Muscle layer of duodenum (tissue), 2 donors: Measurements from ENCODE around the gene PAPLN.

Experiments
- H3K27ac ChIP-seq: one replicate; pipeline ENCODE4 v1.7.0; 2013; ENCODE audit warnings: mild to moderate bottlenecking, low read length
- H3K27me3 ChIP-seq: one replicate; pipeline ENCODE4 v1.7.0; 2013; ENCODE audit warnings: low read depth, mild to moderate bottlenecking, control low read depth, low read length
- H3K36me3 ChIP-seq, 2 donors: one replicate each; pipeline ENCODE4 v1.7.0; 2013; ENCODE audit warnings: low read length in 2 of 2, control low read depth in 1 of 2, mild to moderate bottlenecking in 1 of 2; ENCODE audit not compliant: insufficient read depth in 2 of 2, control insufficient read depth in 1 of 2
- H3K4me1 ChIP-seq, 2 donors: one replicate each; pipeline ENCODE4 v1.7.0; 2013; ENCODE audit warnings: low read length in 2 of 2, mild to moderate bottlenecking in 2 of 2, control low read depth in 1 of 2, moderate library complexity in 1 of 2; ENCODE audit not compliant: insufficient read depth in 2 of 2, control insufficient read depth in 1 of 2
- H3K4me3 ChIP-seq, 2 donors: one replicate each; pipeline ENCODE4 v1.7.0; 2013; ENCODE audit warnings: low read length in 2 of 2, low read depth in 1 of 2, mild to moderate bottlenecking in 1 of 2
- H3K9me3 ChIP-seq, 2 donors: one replicate each; pipeline ENCODE4 v1.7.0; 2013; ENCODE audit warnings: low read length in 2 of 2, control low read depth in 1 of 2, mild to moderate bottlenecking in 1 of 2; ENCODE audit not compliant: control insufficient read depth in 1 of 2
- donor health status: healthy.

PAPLN gene

GRCh38 chr14:73280903-73281302 is 43.6 kb downstream of the PAPLN start:
- Histone ChIP-seq H3K4me3 (no peak overlapping the region), H3K27me3 (no peaks in the 10 kb centered on the region), H3K4me1 (no peaks in the 10 kb centered on the region), H3K36me3 (peaks cover 64 to 73% of the 10 kb centered on the region in 2 donors), H3K27ac (no peak overlapping the region), H3K9me3 (no peaks in the 10 kb centered on the region)

DNA sequence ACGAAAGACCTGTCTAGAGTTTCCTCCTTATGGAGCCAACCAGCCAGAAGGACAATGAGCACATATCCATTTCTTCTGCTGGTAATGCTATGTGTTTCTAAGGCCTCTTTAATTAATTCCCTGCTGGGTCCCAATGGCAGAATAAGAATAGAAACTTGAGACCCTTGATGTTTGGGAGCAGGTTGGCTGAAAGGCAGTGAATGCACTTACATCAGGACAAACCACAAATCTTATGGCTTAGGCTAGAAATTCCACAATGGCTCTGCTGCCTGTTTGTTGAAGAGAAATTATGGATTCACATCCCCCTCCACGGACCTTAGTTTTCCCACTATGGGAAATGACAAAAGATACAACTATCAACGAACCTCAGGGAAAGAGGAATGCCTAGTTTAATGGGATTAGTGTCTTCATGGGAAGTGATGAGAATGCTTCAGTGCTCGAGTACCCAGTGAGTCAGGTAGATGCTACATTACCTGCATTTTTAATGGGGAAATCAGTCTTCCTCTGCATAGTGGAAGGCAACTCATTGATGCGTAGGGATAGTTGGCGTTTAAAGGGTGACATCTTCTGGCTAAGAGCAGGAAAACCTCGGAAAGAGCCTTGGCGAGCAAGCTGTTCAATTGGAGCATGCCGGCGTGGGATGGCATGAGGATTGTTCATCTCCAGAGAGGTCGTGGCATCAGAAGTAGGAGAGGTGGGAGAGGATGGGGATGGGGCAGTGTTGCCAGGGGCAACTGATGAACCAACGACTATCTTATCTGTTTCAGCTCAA is 46.5 kb downstream of the PAPLN start:
- no peak overlapping the region for H3K4me3 ChIP-seq
- peaks cover 59% of the 10 kb centered on the region in 2 donors for H3K36me3 ChIP-seq
- no peak overlapping the region for H3K27ac ChIP-seq
- H3K4me1 ChIP-seq: no peaks in the 10 kb centered on the region
- H3K9me3 ChIP-seq: no peaks in the 10 kb centered on the region
- no peaks in the 10 kb centered on the region for H3K27me3 ChIP-seq

GRCh38 chr14:73285979-73286378 is 48.7 kb downstream of the PAPLN start:
- H3K36me3 ChIP-seq: peaks cover 49 to 51% of the 10 kb centered on the region in 2 donors

GRCh38 chr14:73286598-73286997 is 49.3 kb downstream of the PAPLN start:
- Histone ChIP-seq H3K4me3 (no peak overlapping the region), H3K27ac (no peak overlapping the region), H3K27me3 (no peaks in the 10 kb centered on the region), H3K4me1 (no peaks in the 10 kb centered on the region), H3K36me3 (peaks cover 43 to 45% of the 10 kb centered on the region in 2 donors), H3K9me3 (no peaks in the 10 kb centered on the region)

More at GRCh38 chr14:73285979-73286378, 48.7 kb downstream of the PAPLN start:
- Histone ChIP-seq H3K4me3 (no peak overlapping the region), H3K27me3 (no peaks in the 10 kb centered on the region), H3K9me3 (no peaks in the 10 kb centered on the region), H3K27ac (no peak overlapping the region), H3K4me1 (no peaks in the 10 kb centered on the region)

DNA sequence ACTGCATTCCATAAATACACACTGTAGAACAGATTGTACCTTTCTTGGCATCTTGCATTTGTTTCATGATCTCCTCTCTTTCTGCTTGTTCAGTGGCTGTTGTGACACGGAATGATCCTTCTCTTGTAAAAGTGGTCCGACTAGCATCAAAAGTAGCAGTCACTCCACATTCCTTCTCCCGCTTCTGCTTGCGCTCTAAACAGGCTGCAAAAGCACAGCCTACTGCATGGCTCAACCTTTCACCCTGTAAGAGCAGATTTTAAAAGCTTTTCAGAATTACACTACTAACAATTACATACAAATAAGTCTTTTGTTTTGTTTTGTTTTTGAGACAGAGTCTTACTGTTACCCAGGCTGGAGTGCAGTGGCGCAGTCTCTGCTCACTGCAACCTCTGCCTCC is 49.8 kb downstream of the PAPLN start:
- no peak overlapping the region for H3K27ac ChIP-seq

DNA sequence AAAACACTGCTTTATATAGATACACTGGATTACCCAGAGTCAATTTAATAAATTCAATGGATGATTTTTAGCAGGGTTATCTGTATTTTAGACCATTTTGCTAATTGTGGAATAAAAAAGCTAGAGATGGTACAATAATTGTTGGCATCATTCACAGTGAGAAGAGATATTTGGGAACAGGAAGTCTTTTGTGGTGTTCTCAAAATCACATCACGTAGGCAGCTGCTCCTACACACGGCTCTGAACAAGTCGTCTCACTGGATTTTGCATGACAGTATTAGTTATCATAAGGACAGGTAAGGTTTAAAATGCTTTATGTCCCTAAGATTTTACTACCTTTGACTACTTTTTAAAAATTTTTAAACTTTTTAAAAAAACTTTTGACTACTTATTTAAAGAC is 52.0 kb downstream of the PAPLN start:
- H3K27me3 ChIP-seq: no peaks in the 10 kb centered on the region
- H3K27ac ChIP-seq: no peak overlapping the region
- peaks cover 26 to 30% of the 10 kb centered on the region in 2 donors for H3K36me3 ChIP-seq
- no peak overlapping the region for H3K4me3 ChIP-seq
- no peaks in the 10 kb centered on the region for H3K9me3 ChIP-seq
- H3K4me1 ChIP-seq: no peaks in the 10 kb centered on the region

More for the DNA sequence above, 49.8 kb downstream of the PAPLN start:
- no peaks in the 10 kb centered on the region for H3K9me3 ChIP-seq
- H3K4me3 ChIP-seq: no peak overlapping the region
- no peaks in the 10 kb centered on the region for H3K27me3 ChIP-seq
- peaks cover 40 to 41% of the 10 kb centered on the region in 2 donors for H3K36me3 ChIP-seq
- H3K4me1 ChIP-seq: no peaks in the 10 kb centered on the region

GRCh38 chr14:73289729-73290128 is 52.4 kb downstream of the PAPLN start:
- H3K27ac ChIP-seq: no peak overlapping the region
- no peak overlapping the region for H3K4me3 ChIP-seq
- H3K4me1 ChIP-seq: no peaks in the 10 kb centered on the region
- H3K27me3 ChIP-seq: no peaks in the 10 kb centered on the region
- no peaks in the 10 kb centered on the region for H3K9me3 ChIP-seq
- peaks cover 24 to 28% of the 10 kb centered on the region in 2 donors for H3K36me3 ChIP-seq

DNA sequence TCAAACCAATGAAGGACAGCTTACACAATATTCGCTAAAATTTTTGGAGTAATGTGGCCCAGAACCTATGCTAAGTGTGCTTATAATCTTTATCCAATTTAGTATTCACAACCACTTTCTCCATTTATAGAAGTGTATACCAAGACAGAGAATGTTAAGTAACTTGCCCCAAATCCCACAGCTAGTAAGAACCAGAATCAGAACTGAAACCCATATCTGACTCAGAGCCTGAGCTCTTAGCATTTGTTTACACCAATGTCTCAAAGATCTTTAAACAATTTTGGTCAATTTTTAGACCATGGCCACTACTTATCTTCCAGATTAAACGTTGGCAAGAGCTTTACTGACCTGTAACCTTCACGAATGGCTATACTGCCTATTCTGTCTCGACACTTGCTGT is 53.0 kb downstream of the PAPLN start:
- peaks cover 19 to 23% of the 10 kb centered on the region in 2 donors for H3K36me3 ChIP-seq
- H3K9me3 ChIP-seq: no peaks in the 10 kb centered on the region
- no peak overlapping the region for H3K27ac ChIP-seq
- H3K4me1 ChIP-seq: no peaks in the 10 kb centered on the region
- no peaks in the 10 kb centered on the region for H3K27me3 ChIP-seq
- no peak overlapping the region for H3K4me3 ChIP-seq

DNA sequence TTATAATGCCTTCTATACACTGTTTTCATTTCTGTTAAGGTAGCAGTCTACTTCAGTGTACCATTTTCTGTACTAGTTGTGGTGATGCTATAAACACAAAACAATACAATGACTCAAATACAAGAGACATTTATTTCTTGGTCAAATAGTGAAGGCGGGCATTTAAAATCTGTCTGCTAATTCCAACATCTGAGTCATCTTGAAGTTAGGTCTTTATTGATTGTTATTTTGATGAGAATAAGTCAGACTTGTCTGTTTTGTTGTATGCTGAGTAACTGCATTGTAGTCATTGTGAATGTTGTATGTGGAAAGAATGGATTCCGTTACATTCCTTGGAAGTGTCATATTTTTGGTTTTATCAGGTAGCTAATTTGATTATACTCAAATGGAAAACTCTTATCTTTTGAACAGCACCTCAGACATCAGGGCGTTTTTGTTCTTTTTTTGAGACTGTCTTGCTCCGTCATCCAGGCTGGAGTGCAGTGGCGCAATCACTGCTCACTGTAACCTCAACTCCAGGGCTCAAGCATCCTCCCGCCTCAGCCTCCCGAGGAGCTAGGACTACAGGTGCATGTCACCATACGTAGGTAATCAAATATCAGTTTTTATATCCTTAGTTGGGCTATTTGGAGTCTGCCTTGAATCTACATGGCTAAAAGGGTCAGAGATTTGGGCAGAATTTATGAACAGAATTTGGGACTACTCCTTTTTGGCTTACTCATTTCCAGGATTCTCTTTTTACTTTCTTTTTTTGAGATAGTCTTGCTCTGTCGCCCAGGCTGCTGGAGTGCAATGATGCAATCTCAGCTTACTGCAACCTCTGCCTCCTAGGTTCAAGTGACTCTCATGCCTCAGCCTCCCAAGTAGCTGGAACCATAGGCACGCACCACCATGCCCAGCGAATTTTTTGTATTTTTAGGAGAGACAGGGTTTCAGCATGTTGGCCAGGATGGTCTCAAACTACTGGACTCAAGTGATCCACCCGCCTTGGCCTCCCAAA is 56.8 kb downstream of the PAPLN start:
- no peaks in the 10 kb centered on the region for H3K9me3 ChIP-seq
- H3K4me1 ChIP-seq: no peaks in the 10 kb centered on the region
- peaks cover 10 to 13% of the 10 kb centered on the region in 2 donors for H3K36me3 ChIP-seq
- H3K4me3 ChIP-seq: no peak overlapping the region
- H3K27ac ChIP-seq: no peak overlapping the region
- H3K27me3 ChIP-seq: no peaks in the 10 kb centered on the region

GRCh38 chr14:73295198-73295796 is 58.0 kb downstream of the PAPLN start:
- Histone ChIP-seq H3K4me1 (no peaks in the 10 kb centered on the region), H3K36me3 (peaks cover 10 to 13% of the 10 kb centered on the region in 2 donors), H3K27me3 (no peaks in the 10 kb centered on the region), H3K9me3 (no peaks in the 10 kb centered on the region), H3K4me3 (no peak overlapping the region), H3K27ac (no peak overlapping the region)

GRCh38 chr14:73305499-73305898 is 68.2 kb downstream of the PAPLN start:
- H3K27ac ChIP-seq: no peak overlapping the region
- H3K36me3 ChIP-seq: peaks cover 0 to 4% of the 10 kb centered on the region in 2 donors
- H3K4me3 ChIP-seq: no peak overlapping the region
- H3K9me3 ChIP-seq: no peaks in the 10 kb centered on the region
- peaks cover 0 to 4% of the 10 kb centered on the region in 2 donors for H3K4me1 ChIP-seq
- H3K27me3 ChIP-seq: no peaks in the 10 kb centered on the region
